HEK293 (cell line): ENCODE results near the gene PVALEF.
A peak's percentile ranks its signal among the peaks of the same experiment; 100 is the strongest.

Experiments used
- EGR2 ChIP-seq: fragments of 450-650 bp; formaldehyde crosslinking; IDR thresholded peaks from 2 replicates; pipeline ENCODE4 v1.5.1; 2016; ENCODE audit warnings: low read depth, missing biosample characterization, missing genetic modification characterization
- GLIS2 ChIP-seq: fragments of 450-650 bp; formaldehyde crosslinking; IDR thresholded peaks from 2 replicates; pipeline ENCODE4 v1.5.1; 2016; ENCODE audit warnings: missing biosample characterization, missing genetic modification characterization
- HOXA7 ChIP-seq: sonication (generic); formaldehyde crosslinking; IDR thresholded peaks from 2 replicates; pipeline ENCODE4 v1.8.1; 2022; ENCODE audit warnings: missing genetic modification reagents, borderline replicate concordance
- HOXD13 ChIP-seq: sonication (generic); formaldehyde crosslinking; IDR thresholded peaks from 2 replicates; pipeline ENCODE4 v1.8.0; 2022; ENCODE audit warnings: missing genetic modification reagents, borderline replicate concordance
- KLF9 ChIP-seq: fragments of 450-650 bp; formaldehyde crosslinking; IDR thresholded peaks from 2 replicates; pipeline ENCODE4 v1.5.1; 2016; ENCODE audit warnings: missing biosample characterization, missing genetic modification characterization, low read depth
- MZF1 ChIP-seq: fragments of 450-650 bp; formaldehyde crosslinking; IDR thresholded peaks from 2 replicates; pipeline ENCODE4 v1.5.1; 2017; ENCODE audit warnings: missing biosample characterization, missing genetic modification characterization, borderline replicate concordance
- REPIN1 ChIP-seq: fragments of 450-650 bp; formaldehyde crosslinking; IDR thresholded peaks from 2 replicates; pipeline ENCODE4 v1.5.1; 2017; ENCODE audit warnings: missing biosample characterization, missing genetic modification characterization, low read depth
- TCF7L2 ChIP-seq: IDR thresholded peaks from 2 replicates; pipeline ENCODE4 v1.6.1; 2011; ENCODE audit warnings: low read depth, mild to moderate bottlenecking, inconsistent platforms, low read length, moderate library complexity, borderline replicate concordance
- ZBTB8A ChIP-seq: fragments of 450-650 bp; formaldehyde crosslinking; IDR thresholded peaks from 2 replicates; pipeline ENCODE4 v1.5.1; 2016; ENCODE audit warnings: missing biosample characterization, missing genetic modification characterization
- ZNF169 ChIP-seq: fragments of 450-650 bp; formaldehyde crosslinking; IDR thresholded peaks from 2 replicates; pipeline ENCODE4 v1.5.1; 2016; ENCODE audit warnings: missing biosample characterization, missing genetic modification characterization
- ZNF211 ChIP-seq: fragments of 450-650 bp; formaldehyde crosslinking; IDR thresholded peaks from 2 replicates; pipeline ENCODE4 v1.5.1; 2016; ENCODE audit warnings: low read depth, missing biosample characterization, missing genetic modification characterization
- ZNF248 ChIP-seq: fragments of 450-650 bp; formaldehyde crosslinking; IDR thresholded peaks from 2 replicates; pipeline ENCODE4 v1.5.1; 2017; ENCODE audit warnings: missing biosample characterization, missing genetic modification characterization
- ZNF324 ChIP-seq: fragments of 450-650 bp; formaldehyde crosslinking; IDR thresholded peaks from 2 replicates; pipeline ENCODE4 v1.5.1; 2016; ENCODE audit warnings: missing biosample characterization, missing genetic modification characterization
- ZNF37A ChIP-seq: fragments of 450-650 bp; IDR thresholded peaks from 2 replicates; pipeline ENCODE4 v1.5.1; 2018; ENCODE audit warnings: missing biosample characterization, missing genetic modification characterization
- ZNF426 ChIP-seq: fragments of 450-650 bp; formaldehyde crosslinking; IDR thresholded peaks from 2 replicates; pipeline ENCODE4 v1.5.1; 2017; ENCODE audit warnings: missing biosample characterization, missing genetic modification characterization, mild to moderate bottlenecking, inconsistent platforms, moderate library complexity
- ZNF555 ChIP-seq: fragments of 450-650 bp; formaldehyde crosslinking; conservative IDR thresholded peaks from 2 replicates; pipeline ENCODE4 v1.5.1; 2017; ENCODE audit warnings: missing biosample characterization, mild to moderate bottlenecking, missing genetic modification characterization, inconsistent platforms
- ZNF560 ChIP-seq: fragments of 450-650 bp; formaldehyde crosslinking; IDR thresholded peaks from 2 replicates; pipeline ENCODE4 v1.5.1; 2017; ENCODE audit warnings: missing biosample characterization, missing genetic modification characterization, borderline replicate concordance
- ZNF623 ChIP-seq: fragments of 450-650 bp; formaldehyde crosslinking; IDR thresholded peaks from 2 replicates; pipeline ENCODE4 v1.5.1; 2016; ENCODE audit warnings: missing biosample characterization, missing genetic modification characterization
- ZNF660 ChIP-seq: fragments of 450-650 bp; IDR thresholded peaks from 2 replicates; pipeline ENCODE4 v1.5.1; 2018; ENCODE audit warnings: missing biosample characterization, mild to moderate bottlenecking, missing genetic modification characterization
- ZNF701 ChIP-seq: fragments of 450-650 bp; formaldehyde crosslinking; IDR thresholded peaks from 2 replicates; pipeline ENCODE4 v1.5.1; 2016; ENCODE audit warnings: missing biosample characterization, missing genetic modification characterization
- ZNF843 ChIP-seq: fragments of 450-650 bp; formaldehyde crosslinking; IDR thresholded peaks from 2 replicates; pipeline ENCODE4 v1.5.1; 2016; ENCODE audit warnings: missing biosample characterization, missing genetic modification characterization
- ZSCAN16 ChIP-seq: fragments of 450-650 bp; formaldehyde crosslinking; IDR thresholded peaks from 2 replicates; pipeline ENCODE4 v1.5.1; 2016; ENCODE audit warnings: missing biosample characterization, missing genetic modification characterization
- TF ChIP-seq, protein P1 (sequence below): fragments of 450-650 bp; formaldehyde crosslinking; IDR thresholded peaks from 2 replicates; pipeline ENCODE4 v1.5.1; 2017; ENCODE audit warnings: missing biosample characterization, mild to moderate bottlenecking, missing genetic modification characterization, moderate library complexity
- TF ChIP-seq, protein P2 (sequence below): fragments of 450-650 bp; formaldehyde crosslinking; IDR thresholded peaks from 2 replicates; pipeline ENCODE4 v1.5.1; 2016; ENCODE audit warnings: missing biosample characterization, missing genetic modification characterization
- TF ChIP-seq, protein P3 (sequence below): fragments of 450-650 bp; formaldehyde crosslinking; IDR thresholded peaks from 2 replicates; pipeline ENCODE4 v1.5.1; 2016; ENCODE audit warnings: missing biosample characterization, missing genetic modification characterization, low read depth
- TF ChIP-seq, protein P4 (sequence below): fragments of 450-650 bp; formaldehyde crosslinking; IDR thresholded peaks from 2 replicates; pipeline ENCODE4 v1.5.1; 2016; ENCODE audit warnings: missing biosample characterization, missing genetic modification characterization
- TF ChIP-seq, protein P5 (sequence below): sonication (generic); formaldehyde crosslinking; IDR thresholded peaks from 2 replicates; pipeline ENCODE4 v1.8.1; 2022; ENCODE audit warnings: mild to moderate bottlenecking, moderate library complexity, missing genetic modification reagents
- TF ChIP-seq, protein P6 (sequence below): fragments of 450-650 bp; formaldehyde crosslinking; IDR thresholded peaks from 2 replicates; pipeline ENCODE4 v1.5.1; 2017; ENCODE audit warnings: missing biosample characterization, missing genetic modification characterization
- TF ChIP-seq, protein P7 (sequence below): fragments of 450-650 bp; formaldehyde crosslinking; IDR thresholded peaks from 2 replicates; pipeline ENCODE4 v1.5.1; 2016; ENCODE audit warnings: missing biosample characterization, missing genetic modification characterization

PVALEF gene

DNA sequence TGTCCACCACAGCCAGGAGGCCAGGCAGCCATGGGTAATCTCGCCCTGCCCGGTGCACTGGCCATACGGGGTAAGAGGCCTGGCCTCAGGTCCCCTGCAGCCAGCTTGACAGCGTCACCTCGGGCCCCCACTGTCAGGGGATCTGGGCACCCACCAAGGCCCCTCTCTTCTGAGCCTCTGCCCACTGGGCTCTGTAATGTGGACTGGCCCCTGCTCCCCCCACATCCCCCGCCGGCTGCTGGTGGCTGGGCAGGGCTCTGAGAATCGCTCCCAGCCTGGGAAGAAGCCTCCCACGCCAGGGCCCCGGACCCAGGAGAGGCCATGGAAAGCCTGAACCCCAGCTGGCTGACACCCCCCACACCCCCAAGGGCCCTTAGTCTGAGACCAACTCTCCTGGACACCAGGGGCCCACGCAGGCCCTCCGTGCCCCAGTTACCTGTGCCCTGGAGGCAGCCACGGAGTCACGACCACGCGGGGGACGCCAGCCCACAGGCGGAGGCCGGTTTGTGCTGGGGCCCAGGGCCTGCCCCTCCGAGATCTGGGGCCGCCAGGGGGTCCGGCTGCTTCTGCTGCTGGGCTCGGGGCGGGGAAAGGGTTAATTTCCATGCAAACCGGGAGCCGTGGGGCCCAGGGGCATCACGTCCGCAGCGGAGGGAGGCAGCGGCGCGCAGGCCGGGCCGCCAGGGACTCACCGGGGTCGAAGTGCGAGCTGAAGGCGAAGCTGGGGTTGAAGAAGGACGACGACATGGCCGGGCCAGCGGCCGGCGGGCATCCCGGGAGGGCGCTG is at the start of gene PVALEF (continued):
- TF ChIP-seq ZNF248 (no peak), ZNF555 (tag by site-specific recombination) (no peak), ZNF560 (tag by site-specific recombination) (no peak), REPIN1 (tag by site-specific recombination) (no peak), ZNF426 (tag by site-specific recombination) (no peak), HOXD13 (CRISPR knock-in tag) (no peak), ZNF211 (tag by site-specific recombination) (no peak), ZNF843 (no peak), MZF1 (tag by site-specific recombination) (no peak), HOXA7 (no peak), ZNF169 (tag by site-specific recombination) (no peak), ZNF660 (no peak), ZBTB8A (peak; percentile 52), TCF7L2 (no peak), ZSCAN16 (tag by site-specific recombination) (no peak), KLF9 (tag by site-specific recombination) (0 out of 2 replicates have a peak, but pooled peaks have one; percentile 12), ZNF701 (tag by site-specific recombination) (no peak), ZNF623 (tag by site-specific recombination) (no peak), EGR2 (0 out of 2 replicates have a peak, but pooled peaks have one; percentile 10), ZNF324 (tag by site-specific recombination) (no peak), GLIS2 (peak; percentile 88), ZNF37A (tag by site-specific recombination) (no peak)
- TF ChIP-seq, protein P1, sequence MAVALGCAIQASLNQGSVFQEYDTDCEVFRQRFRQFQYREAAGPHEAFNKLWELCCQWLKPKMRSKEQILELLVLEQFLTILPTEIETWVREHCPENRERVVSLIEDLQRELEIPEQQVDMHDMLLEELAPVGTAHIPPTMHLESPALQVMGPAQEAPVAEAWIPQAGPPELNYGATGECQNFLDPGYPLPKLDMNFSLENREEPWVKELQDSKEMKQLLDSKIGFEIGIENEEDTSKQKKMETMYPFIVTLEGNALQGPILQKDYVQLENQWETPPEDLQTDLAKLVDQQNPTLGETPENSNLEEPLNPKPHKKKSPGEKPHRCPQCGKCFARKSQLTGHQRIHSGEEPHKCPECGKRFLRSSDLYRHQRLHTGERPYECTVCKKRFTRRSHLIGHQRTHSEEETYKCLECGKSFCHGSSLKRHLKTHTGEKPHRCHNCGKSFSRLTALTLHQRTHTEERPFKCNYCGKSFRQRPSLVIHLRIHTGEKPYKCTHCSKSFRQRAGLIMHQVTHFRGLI, result no peak
- TF ChIP-seq, protein P2, sequence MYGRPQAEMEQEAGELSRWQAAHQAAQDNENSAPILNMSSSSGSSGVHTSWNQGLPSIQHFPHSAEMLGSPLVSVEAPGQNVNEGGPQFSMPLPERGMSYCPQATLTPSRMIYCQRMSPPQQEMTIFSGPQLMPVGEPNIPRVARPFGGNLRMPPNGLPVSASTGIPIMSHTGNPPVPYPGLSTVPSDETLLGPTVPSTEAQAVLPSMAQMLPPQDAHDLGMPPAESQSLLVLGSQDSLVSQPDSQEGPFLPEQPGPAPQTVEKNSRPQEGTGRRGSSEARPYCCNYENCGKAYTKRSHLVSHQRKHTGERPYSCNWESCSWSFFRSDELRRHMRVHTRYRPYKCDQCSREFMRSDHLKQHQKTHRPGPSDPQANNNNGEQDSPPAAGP (tag by site-specific recombination), result no peak
- TF ChIP-seq, protein P3, sequence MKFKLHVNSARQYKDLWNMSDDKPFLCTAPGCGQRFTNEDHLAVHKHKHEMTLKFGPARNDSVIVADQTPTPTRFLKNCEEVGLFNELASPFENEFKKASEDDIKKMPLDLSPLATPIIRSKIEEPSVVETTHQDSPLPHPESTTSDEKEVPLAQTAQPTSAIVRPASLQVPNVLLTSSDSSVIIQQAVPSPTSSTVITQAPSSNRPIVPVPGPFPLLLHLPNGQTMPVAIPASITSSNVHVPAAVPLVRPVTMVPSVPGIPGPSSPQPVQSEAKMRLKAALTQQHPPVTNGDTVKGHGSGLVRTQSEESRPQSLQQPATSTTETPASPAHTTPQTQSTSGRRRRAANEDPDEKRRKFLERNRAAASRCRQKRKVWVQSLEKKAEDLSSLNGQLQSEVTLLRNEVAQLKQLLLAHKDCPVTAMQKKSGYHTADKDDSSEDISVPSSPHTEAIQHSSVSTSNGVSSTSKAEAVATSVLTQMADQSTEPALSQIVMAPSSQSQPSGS, result no peak
- TF ChIP-seq, protein P4, sequence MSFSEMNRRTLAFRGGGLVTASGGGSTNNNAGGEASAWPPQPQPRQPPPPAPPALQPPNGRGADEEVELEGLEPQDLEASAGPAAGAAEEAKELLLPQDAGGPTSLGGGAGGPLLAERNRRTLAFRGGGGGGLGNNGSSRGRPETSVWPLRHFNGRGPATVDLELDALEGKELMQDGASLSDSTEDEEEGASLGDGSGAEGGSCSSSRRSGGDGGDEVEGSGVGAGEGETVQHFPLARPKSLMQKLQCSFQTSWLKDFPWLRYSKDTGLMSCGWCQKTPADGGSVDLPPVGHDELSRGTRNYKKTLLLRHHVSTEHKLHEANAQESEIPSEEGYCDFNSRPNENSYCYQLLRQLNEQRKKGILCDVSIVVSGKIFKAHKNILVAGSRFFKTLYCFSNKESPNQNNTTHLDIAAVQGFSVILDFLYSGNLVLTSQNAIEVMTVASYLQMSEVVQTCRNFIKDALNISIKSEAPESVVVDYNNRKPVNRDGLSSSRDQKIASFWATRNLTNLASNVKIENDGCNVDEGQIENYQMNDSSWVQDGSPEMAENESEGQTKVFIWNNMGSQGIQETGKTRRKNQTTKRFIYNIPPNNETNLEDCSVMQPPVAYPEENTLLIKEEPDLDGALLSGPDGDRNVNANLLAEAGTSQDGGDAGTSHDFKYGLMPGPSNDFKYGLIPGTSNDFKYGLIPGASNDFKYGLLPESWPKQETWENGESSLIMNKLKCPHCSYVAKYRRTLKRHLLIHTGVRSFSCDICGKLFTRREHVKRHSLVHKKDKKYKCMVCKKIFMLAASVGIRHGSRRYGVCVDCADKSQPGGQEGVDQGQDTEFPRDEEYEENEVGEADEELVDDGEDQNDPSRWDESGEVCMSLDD, result peak; percentile 67; the same call in 1 of the 2 replicates
- TF ChIP-seq, protein P5, sequence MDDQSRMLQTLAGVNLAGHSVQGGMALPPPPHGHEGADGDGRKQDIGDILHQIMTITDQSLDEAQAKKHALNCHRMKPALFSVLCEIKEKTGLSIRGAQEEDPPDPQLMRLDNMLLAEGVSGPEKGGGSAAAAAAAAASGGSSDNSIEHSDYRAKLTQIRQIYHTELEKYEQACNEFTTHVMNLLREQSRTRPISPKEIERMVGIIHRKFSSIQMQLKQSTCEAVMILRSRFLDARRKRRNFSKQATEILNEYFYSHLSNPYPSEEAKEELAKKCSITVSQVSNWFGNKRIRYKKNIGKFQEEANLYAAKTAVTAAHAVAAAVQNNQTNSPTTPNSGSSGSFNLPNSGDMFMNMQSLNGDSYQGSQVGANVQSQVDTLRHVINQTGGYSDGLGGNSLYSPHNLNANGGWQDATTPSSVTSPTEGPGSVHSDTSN (CRISPR knock-in tag), result no peak
- TF ChIP-seq, protein P6, sequence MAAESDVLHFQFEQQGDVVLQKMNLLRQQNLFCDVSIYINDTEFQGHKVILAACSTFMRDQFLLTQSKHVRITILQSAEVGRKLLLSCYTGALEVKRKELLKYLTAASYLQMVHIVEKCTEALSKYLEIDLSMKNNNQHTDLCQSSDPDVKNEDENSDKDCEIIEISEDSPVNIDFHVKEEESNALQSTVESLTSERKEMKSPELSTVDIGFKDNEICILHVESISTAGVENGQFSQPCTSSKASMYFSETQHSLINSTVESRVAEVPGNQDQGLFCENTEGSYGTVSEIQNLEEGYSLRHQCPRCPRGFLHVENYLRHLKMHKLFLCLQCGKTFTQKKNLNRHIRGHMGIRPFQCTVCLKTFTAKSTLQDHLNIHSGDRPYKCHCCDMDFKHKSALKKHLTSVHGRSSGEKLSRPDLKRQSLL, result no peak
- TF ChIP-seq, protein P7, sequence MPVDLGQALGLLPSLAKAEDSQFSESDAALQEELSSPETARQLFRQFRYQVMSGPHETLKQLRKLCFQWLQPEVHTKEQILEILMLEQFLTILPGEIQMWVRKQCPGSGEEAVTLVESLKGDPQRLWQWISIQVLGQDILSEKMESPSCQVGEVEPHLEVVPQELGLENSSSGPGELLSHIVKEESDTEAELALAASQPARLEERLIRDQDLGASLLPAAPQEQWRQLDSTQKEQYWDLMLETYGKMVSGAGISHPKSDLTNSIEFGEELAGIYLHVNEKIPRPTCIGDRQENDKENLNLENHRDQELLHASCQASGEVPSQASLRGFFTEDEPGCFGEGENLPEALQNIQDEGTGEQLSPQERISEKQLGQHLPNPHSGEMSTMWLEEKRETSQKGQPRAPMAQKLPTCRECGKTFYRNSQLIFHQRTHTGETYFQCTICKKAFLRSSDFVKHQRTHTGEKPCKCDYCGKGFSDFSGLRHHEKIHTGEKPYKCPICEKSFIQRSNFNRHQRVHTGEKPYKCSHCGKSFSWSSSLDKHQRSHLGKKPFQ, result no peak
